ENCODE measurements around the gene HSPB6. TPM values are rescaled to one million over a fixed set of nuclear protein-coding genes. Genes with fewer than 3 reads are reported as not detected.

Gene HSPB6
- total RNA-seq, 1 donor from 2014 or later = not detected

- Mint-ChIP-seq H3K36me3 (ENCODE audit: low read depth) (peaks cover 62% of the 10 kb centered on the region), H3K27me3 (no peaks in the 10 kb centered on the region), H3K9me3 (no peaks in the 10 kb centered on the region), H3K4me3 (peak overlapping the region; percentile 95), H3K27ac (peak overlapping the region; percentile 95), H3K4me1 (peaks cover 66% of the 10 kb centered on the region)
- TF ChIP-seq CTCF (IDR thresholded peaks at IDR 0.05) = no peak
- CTCF ChIA-PET = interaction anchor here (0.8 to 1.0 kb wide), 2 partner anchors 17 to 46 kb away, joined by 3 to 5 read pairs; no protein-coding TSS in a partner anchor
- intact Hi-C loops (cut with micrococcal nuclease) = loop anchor here (1.0 to 10.0 kb wide), 9 partner anchors 18 to 1574 kb away; partner anchors contain the start of genes ARHGAP33, COX6B1, NFKBID and OVOL3
- DNase-seq = peak; percentile 89
- POLR2A ChIA-PET = interaction anchor here (0.6 to 3.6 kb wide), 21 partner anchors 8 to 534 kb away, joined by 3 to 54 read pairs (median 5); partner anchors contain the start of genes COX6B1, HSPB6, KMT2B and LIN37
- ATAC-seq (ENCODE audit: low read depth) = peak; percentile 65
Measured at GRCh38 chr19:35740423-35741202, 16.2 kb downstream of the HSPB6 start.

GRCh38 chr19:35740108-35740422 is 16.8 kb downstream of the HSPB6 start:
- DNase-seq (no peak), ATAC-seq (ENCODE audit: low read depth) (peak; percentile 3)
- ChIA-PET CTCF (interaction anchor here (1.0 kb wide), 1 partner anchor 17 kb away, joined by 3 read pairs; no protein-coding TSS in a partner anchor), POLR2A (interaction anchor here (0.8 to 3.6 kb wide), 18 partner anchors 8 to 534 kb away, joined by 3 to 54 read pairs (median 6); partner anchors contain the start of genes COX6B1, HSPB6, KMT2B and LIN37)
- peaks cover 62% of the 10 kb centered on the region for H3K4me1 Mint-ChIP-seq
- no peak for TF ChIP-seq CTCF (IDR thresholded peaks at IDR 0.05)
- H3K4me3 Mint-ChIP-seq = peak overlapping the region; percentile 95
- H3K36me3 Mint-ChIP-seq (ENCODE audit: low read depth) = peaks cover 62% of the 10 kb centered on the region
- no peaks in the 10 kb centered on the region for H3K9me3 Mint-ChIP-seq
- H3K27me3 Mint-ChIP-seq = no peaks in the 10 kb centered on the region
- intact Hi-C loops (cut with micrococcal nuclease) = loop anchor here (1.0 to 10.0 kb wide), 9 partner anchors 18 to 1575 kb away; partner anchors contain the start of genes ARHGAP33, COX6B1, NFKBID and OVOL3
- H3K27ac Mint-ChIP-seq = peak overlapping the region; percentile 95

DNA sequence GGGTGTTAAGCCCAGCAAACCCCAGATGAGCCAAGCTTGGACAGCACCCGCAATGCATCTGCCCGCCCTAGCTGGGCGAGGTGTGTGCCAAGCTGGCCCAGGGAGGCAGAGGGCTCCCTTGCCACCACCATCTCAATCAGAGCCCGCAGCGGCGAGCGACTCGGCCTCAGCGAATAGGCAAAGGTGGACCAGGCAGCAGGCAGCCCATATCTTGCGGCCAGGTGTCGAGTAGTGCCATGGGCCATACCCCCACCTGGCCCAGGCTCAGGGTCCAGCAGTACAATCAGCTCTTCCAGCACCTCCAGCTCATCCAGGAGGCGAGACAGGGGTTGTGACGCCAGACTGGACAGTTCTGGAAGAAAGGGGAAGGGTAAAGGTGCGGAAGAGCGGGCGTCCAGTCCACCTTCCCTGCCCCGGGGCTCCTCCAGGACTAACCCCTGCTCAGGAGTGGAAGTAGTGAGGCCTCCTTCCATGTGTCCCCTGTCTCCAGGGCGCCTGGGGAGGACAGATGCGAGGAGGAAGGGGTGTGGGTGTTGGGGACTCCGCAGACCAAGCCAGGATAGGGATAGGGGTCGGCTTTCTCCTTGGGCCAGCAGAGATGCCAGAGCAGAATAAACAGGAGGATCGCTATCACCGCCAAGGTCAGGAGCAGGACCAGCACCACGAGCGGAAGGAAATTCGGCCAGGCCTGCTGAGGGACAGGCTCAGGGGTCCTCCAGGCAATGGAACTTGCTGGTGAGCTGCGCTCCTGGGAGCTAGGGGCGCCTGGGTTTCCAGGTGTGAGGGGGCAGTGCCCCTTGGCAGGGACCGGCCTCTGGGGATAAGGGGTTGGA is 17.3 kb downstream of the HSPB6 start:
- Mint-ChIP-seq H3K4me1 (peaks cover 60% of the 10 kb centered on the region), H3K4me3 (peak overlapping the region; percentile 95), H3K27me3 (no peaks in the 10 kb centered on the region), H3K27ac (peak overlapping the region; percentile 24), H3K9me3 (no peaks in the 10 kb centered on the region), H3K36me3 (ENCODE audit: low read depth) (peaks cover 62% of the 10 kb centered on the region)
- CTCF ChIA-PET = no interaction called here
- DNase-seq (no peak), ATAC-seq (ENCODE audit: low read depth) (no peak)
- intact Hi-C loops (cut with micrococcal nuclease) = loop anchor here (1.0 to 10.0 kb wide), 9 partner anchors 19 to 1575 kb away; partner anchors contain the start of genes ARHGAP33, COX6B1, NFKBID and OVOL3
- TF ChIP-seq CTCF (IDR thresholded peaks at IDR 0.05) = no peak
- POLR2A ChIA-PET = interaction anchor here (0.8 to 3.6 kb wide), 9 partner anchors 9 to 533 kb away, joined by 3 to 54 read pairs (median 7); partner anchors contain the start of genes COX6B1, KMT2B and LIN37

DNA sequence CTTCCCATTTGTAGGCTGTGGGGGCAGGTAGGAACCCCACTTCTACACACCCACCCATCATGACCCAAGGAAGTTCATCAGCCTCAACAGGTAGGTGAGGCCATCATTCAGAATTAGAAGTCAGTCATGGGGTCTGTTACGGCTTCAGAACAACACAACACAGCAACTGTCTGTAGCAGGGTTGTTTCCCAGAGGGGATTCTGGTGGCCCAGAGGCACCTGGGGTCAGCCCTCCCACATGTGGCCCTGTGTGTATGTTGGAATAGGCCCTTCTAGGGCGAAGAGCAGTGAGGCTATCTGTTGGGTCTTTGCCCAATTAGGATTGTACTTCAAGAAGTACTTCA is 18.0 kb downstream of the HSPB6 start:
- no peaks in the 10 kb centered on the region for H3K27me3 Mint-ChIP-seq
- no peak overlapping the region for H3K4me3 Mint-ChIP-seq
- H3K4me1 Mint-ChIP-seq = peaks cover 57% of the 10 kb centered on the region
- POLR2A ChIA-PET = interaction anchor here (1.6 kb wide), 1 partner anchor 91 kb away, joined by 4 read pairs; the partner anchor contains the start of gene COX6B1
- TF ChIP-seq CTCF (IDR thresholded peaks at IDR 0.05) = no peak
- DNase-seq (no peak), ATAC-seq (ENCODE audit: low read depth) (no peak)
- CTCF ChIA-PET = no interaction called here
- H3K36me3 Mint-ChIP-seq (ENCODE audit: low read depth) = peaks cover 68% of the 10 kb centered on the region
- peak overlapping the region; percentile 31 for H3K27ac Mint-ChIP-seq
- no peaks in the 10 kb centered on the region for H3K9me3 Mint-ChIP-seq
- intact Hi-C loops (cut with micrococcal nuclease) = no loop called here

Data from activated B cell treated with CpG ODN at 0.5 μM for 24 hours (primary cell).